Activated T-cell treated with anti-CD3 and anti-CD28 coated beads, Interleukin-2, amount 50 U/mL, for 1 hour (primary cell): ENCODE data around the gene DLG1.

Source experiments
- DNase-seq: peaks from one replicate; pipeline ENCODE4 v3.0.0-alpha.2; 2020

The DLG1 gene

DNA sequence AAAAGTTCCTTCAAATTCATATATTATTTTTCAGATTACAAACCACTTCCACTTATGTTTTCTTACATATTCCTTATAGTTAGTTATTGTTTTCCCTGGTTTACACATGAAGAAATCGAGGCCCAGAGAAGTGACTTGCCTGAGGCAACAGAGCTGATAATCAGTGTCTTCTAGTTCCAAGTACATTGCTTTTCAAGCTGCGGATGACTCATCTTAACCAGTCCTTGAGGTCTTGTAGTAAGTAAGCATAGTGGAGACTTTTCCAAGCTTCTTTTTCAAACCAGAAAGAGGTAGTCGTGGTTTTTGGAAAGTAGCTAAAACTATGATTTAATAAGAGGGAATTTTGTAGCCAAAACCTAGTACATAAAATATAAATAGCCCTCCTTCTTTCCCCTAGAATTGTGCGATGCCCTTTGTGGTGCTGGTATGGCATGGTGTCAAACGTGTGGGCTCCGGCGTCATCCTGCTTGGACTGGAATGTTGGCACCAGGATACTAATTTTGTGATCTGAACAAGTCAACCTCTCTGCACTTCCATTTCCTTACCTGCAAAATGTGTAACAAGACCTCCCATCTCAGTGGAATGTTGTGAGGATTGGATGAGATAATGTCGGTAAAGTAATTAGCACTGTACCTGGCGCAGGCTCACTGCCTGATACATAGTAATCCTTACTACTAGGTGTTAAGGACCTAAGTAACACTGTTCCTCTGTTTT is 19.0 kb upstream of the DLG1 start:
- no peak for DNase-seq

DNA sequence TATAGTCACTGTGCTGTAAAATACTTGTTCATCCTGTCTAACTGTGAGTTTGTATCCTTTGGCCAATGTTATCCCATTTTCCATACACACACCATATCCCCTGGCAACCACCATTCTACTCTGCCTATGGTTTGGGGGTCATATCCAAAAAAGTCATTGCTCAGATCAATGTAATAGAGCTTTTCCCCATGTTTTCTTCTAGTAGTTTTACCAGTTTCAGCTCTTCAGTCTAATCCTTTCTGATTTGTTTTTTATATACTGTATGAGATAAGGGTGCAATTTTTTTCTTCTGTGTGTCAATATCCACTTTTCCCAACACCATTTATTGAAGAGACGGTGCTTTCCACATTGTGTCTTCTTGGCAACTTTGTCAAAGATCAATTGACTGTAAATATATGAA is 14.0 kb upstream of the DLG1 start:
- no peak for DNase-seq

DNA sequence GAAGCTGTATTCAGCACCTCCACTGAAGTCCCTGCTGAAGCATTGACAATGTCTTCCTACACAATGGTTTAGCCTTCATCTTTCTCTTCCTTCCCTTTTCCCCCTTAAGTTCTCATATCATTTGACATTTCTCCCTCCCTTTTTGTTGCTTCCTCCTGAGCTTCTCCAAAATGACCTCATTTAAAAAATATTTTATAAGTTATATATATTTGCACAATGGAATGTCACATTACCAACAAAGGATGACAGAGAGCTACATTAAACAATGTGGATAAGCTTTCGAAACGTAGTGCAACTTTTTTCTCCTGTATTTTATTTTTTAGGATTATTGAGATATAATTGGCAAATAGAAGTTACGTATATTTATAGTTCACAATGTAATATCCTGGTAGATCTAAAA is 13.2 kb upstream of the DLG1 start:
- DNase-seq: no peak

DNA sequence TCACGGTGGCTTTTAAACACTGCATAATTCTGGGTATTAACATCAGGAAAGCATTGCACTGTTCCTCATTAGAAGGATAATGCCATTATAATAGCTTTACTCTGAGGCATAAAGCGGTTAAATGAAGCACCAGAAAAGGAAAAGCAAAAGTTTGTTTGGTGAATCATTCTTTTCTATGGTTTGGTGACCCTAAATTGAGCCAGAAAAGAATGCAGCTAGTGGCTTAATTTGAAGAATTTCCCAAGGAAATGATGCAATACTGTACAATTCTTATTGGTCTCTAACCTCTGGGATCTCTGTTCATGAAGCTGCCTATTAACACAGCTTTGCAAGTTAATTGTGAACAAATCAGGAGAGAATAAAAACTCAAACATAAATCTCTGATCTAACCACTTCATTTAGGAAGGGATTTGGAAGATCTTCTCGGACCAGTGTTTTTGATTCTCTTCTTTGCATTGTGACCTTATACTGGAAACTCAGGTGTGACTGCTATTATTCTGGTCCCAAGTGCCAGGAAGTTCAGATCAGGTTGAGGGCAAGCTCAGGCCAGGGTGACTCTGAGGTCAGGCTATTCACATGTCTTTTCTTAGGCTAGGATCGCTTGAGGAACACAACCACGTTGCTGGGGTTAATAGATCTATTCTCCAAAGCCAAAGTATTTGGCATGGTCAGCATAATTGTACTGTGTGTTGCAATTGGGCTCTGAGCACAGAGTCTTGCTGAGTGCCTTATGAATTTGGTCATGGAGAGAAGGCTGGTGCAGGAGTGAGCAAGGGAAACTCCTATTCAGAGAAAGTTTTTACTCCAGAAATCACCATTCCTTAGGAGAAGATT is 11.3 kb upstream of the DLG1 start:
- no peak for DNase-seq

DNA sequence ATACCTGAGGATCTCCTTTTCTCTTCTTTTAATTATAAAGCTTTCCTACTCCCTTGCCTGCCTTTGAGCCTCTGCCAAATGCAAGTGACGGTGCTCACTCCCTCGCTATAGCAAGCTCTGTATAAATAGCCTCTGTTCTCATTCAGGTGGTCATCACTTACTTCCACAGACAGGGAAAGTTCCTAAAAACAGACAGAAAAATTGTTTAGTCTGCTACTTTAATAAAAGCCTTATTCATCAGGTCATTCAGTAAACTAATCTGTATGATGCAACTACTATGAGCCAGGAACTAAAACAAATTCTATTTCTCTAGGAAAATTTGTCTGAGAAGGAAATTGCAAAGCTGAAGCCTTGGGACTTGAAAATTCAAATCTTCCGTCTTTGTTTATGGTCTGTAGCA is 10.2 kb upstream of the DLG1 start:
- DNase-seq: no peak

DNA sequence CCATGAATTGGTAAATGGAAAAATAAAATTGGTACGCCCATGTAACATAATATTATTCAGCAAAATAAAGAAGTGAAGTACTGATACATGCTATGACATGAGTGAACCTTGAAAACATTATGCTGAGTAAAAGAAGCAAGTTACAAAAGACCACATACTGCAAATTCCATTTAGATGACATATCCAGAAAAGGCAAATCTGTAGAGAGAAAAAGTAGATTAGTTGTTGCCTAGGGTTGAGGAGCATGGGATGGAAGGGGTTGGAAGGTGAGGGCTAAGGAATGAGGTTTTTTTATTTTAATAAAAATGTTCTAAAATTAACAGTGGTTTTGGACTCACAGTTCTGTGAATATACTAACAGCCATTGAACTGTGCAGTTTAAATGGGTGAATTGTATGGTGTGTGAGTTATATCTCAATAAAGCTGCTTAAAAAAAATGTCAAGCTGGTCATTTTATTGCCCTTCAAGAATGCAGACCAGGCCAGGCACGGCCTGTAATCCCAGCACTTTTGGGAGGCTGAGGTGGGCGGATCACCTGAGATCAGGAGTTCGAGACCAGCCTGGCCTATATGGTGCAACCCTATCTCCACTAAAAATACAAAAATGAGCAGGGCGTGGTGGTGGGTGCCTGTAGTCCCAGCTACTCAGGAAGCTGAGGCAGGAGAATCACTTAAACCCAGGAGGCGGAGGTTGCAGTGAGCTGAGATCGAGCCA is 8.1 kb upstream of the DLG1 start:
- DNase-seq: no peak

DNA sequence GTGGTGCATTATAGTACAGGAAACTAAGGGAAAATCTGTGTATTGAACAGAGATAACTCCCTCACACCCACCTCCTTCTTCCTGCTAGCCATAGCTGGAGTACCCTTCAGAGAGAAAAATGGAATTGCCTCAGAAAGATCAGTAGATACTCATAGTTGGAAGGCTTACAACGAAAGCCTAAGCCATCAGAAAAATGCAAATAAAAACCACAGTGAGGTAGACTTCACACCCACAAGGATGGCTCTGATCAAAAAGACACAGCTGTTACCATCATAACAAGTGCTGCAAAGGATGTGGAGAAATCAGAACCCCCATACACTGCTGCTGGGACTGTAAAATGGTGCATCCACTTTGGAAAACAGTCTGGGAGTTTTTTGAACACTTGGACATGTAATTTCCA is 7.4 kb upstream of the DLG1 start:
- DNase-seq: no peak

DNA sequence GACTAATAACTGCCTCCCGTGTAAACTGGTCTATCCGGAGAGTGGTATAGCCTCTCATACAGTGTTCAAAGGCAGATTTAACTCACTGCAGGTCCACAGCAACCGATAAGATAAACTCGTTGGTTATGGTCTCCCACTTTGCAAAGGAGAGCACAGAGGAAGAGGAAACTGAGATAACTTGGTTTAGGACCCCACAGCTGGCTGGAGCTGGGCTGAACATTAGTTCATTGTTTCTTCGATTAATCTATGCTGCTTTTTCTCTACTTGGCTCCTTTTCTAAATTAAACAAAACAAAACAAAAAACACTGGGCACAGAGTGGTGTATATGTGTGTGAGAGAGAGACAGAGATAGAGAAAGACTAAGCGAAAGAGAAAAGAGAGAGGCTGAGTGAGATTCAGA is 5.0 kb upstream of the DLG1 start:
- DNase-seq: no peak

DNA sequence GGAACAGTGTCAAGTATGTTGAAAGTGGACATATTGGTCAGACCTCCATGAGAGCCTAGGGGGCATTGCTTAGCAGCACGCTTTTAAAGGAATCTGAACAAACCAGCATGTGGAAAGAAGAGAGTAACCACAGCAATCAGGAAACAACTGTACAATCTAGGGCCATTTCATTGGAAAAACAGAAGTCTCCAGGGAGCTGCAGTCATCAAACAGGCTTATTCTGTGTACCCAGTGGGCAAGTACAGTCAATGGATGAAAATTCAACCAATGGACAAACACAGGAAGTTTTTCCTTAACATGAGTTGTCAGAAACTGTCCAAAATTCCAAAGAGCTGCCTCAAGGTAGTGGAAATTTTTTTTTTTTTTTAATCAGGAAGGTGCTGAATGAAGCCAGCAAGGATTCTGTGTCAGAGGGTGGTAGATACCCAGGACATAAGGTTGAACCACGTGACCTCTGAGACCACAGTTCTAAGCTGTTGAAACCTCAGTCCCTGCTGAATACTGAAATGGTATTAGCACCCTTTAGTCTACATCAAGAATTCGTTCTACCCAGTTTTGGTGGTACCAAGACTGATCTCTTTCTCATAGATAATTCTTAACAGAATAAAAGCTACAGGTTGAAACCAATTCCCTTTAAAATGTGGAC is 4.4 kb upstream of the DLG1 start:
- DNase-seq: no peak

DNA sequence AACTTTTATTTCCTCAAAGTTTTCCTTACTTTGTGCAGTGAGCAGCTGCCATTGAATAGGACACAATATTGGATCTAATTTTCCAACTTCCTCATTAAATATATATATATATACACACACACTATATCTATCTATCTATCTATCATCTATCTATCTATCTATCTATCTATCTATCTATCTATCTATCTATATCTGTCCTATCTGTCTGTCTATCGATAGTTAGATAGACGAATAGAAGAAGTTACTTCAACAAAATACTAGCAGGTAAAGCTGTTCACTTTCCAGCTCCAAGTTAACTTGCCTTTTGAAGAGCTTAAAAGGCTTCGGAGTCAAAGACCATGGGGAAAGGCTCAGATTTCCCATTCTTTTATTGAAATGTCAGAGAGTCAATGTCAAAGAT is 3.6 kb upstream of the DLG1 start:
- DNase-seq: no peak

DNA sequence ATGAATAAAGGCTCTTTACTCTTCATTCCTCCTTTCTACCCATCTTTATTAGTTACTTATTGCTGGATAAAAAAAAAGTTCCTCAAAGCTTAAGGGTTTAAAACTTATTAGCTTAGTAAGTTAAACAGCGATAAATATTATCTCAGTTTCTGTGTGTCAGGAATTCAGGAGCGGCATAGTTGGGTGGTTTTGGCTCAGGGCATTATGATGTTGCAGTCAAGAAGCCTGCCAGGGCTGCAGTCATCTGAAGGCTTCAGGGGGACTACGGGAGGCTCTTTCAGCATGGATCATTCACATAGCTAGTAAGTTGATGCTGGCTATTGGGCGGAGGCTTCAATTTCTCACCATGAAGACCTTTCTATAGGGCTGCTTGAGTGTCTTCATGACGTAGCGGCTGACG is 1.9 kb upstream of the DLG1 start:
- DNase-seq: no peak

DNA sequence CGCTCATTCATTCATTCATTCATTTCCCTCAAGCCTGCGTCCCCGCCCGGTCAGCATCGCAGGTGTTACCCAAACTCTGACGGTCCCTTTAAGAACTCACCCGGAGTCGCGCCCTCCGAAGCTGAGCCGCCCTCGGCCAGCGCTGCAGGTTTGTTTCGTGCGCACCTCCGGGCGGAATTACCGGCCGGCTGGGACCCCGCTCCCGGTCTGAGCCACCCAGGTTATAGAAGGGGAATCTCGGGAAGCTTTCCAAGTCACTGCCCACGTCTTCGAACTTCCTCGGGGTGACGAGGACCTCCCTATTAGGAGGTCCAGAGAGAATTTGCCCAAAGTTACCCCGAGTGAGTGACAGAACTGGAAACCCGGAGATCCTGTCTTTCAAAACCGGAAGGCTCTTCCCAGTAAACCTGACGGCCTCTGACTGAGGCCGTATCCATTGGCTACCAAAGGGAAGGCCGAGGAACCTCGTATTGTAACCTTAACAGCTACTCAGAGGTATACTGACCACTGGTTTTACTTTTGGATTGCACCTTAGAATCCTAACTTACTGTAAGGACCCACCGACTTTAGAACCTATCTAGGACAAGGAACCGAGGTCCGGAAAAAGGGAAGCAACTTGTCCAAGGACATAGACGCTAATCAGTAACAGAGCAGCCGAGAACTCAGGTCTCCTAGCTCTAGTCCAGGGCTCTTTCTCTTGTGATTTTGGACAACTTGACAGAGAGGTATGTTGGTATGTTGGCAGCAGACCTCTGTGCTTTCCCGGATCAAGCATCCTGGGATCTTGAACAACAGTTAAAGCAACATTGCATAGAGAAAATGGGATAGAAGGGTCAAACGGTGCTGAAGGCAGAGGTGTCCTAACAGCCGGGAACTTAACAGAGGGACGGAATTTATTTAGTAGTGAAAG is 788 bp upstream of the DLG1 start:
- DNase-seq: peak; percentile 38

DNA sequence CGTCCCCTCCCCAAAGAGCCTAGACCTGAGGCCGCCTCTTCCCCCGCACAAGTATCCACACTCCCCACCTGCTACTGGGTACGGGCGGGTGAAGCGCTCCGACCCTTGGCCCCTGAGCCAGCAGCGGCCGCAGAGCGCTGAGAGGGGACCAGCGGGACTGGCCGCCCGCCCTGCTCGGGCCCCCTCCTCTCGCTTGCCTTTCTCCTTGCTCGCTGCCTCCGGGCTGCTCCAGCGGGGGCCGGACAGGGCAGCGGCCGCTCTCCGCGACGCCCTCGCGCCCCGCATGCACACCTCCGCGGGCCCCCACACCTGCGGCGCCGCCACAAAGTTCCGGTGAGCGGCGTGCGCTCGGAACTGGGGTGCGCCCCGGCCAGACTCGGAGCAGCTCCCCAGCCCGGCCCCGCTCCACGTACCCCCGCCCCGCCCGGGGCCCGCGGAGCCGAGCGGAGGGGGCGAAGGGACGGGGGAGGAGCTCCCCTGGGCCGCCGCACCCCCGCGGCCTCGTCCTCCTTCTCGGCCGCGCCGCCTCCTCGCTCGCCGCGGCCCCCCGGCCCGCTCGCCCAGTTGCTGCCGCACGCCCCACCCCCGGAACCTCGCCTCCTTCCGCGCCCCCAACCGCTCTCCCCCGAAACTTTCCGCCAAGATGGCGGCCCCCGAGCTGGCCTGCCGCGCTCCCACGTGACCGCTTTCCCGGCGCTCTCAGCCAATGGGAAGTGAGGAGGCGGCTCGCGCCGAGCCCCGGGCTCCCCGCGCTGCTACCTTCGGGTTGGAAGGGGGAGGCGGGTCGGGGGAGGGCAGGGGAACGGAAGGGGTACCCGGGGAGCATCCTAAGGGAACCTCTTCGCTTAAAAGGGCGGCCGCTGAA is 704 bp downstream of the DLG1 start:
- DNase-seq: peak; percentile 89

DNA sequence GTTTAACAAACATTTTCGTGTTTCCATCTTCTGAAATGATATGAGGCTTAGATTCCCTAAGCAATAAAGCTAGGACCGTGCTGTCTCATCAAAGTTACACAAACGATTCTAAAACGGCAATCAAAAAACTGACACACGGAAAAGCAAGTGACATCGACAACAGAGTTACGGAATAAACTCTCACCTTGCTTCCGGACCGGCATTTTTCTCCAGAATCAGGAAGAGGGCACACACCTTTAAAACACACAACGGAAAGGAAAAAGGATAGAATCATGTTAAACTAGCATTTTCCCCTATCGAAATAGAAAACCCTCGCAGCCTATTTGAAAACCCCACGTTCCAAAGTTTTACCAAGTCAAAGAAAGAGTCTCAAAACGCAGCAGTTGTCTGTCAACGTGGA is 1.4 kb downstream of the DLG1 start:
- DNase-seq: no peak

DNA sequence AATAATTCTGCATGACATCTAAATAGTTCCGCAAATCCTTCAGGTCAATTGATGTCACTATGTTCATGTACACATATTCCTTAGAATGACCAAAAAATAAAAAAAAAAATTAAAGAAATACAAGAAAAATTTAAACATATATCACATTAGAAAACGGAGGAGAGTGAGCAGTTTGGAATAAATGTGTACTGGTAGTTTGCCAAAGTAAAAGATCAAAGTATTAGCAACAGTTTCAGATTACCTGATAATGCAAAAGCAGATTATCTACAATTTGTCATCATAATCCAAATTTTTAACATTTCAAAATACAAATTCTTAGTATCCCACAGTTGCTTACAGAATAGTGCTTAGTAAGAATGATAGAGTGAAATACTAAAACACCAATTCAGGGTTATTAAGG is 1.9 kb downstream of the DLG1 start:
- DNase-seq: no peak

DNA sequence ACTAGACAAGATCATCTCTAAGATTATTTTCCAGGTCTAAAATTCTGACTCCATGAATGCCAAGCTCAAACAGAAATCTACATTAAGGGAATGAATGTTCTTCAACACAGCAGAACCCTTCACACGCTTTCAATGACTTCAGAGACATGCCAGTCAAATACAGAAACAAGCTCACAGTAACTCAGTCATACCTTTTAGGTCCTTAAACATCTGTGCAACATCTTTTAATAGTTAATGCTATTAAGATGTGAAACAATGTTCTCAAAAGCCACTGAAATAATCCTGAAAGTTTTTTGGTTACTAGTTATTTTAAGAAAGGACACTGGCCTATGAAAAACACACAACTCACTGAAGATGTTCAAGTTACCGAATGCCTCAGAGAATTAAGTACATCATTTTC is 2.5 kb downstream of the DLG1 start:
- no peak for DNase-seq

DNA sequence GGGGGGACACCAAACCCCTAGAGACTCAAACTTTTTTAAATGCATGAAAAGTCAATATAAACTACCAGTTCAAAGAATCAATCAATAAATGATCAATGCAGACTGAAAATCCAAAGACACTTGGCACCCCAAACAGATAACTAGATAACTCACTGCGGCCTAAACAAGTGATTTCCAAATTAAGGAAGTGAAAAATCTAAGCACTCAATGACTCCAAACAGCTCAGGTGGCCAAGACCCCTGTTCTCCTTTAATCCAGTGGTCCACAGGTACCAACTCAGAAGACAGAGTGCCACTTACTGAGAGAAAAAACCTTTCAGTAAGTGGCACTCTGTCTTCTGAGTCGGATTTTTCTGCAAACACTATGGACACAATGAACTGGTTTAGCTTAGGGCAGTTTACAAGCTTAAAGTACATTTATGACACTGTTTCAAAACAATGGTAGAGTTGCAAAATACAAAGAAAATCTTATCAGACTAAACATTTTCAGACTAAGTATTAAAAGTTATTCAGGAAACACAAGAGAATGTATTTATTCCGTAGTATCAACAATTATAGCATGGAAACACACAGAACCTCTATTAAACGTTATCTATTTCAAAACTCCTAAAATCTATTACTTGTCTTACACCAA is 4.7 kb downstream of the DLG1 start:
- no peak for DNase-seq

DNA sequence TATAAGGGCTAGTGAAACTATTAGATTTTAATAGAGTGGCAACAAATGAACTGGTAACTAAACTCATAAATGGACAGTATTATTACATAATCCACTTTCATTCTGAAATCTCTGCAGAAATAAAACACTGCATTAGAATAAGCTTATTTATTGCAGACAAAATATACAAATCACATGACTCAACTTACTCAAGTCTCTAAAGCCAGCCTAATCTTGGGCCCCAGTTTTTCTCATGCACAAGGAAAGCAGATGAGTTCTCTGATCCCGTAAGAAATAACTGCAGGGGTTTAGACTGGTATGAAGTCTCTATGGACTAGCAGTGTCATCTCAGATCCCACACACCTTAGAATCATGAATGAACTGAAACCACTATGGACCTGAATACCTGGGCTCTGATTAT is 5.8 kb downstream of the DLG1 start:
- DNase-seq: no peak

DNA sequence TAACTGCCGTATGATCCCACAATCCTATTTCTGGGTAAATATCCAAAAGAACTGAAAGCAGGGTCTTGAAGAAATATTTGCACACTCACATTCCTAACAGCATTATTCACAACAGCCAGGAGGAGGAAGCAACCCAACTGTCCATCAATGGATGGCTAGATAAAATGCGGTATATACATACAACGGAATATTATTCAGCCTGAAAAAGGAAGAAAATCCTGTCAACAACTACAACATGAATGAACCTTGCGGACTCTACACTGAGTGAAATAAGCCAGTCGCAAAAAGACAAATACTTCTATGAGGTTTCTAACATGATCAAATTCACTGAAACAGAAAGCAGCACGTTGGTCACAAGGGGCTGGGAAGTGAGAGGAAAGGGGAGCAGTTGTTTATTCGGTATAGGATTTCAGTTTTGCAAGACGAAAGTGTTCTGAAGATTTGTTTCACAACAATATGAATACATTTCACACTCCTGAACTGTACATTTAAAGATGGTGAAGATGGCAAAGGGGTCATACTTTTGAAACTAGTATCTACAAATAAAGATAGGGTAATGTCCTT is 6.2 kb downstream of the DLG1 start:
- no peak for DNase-seq

DNA sequence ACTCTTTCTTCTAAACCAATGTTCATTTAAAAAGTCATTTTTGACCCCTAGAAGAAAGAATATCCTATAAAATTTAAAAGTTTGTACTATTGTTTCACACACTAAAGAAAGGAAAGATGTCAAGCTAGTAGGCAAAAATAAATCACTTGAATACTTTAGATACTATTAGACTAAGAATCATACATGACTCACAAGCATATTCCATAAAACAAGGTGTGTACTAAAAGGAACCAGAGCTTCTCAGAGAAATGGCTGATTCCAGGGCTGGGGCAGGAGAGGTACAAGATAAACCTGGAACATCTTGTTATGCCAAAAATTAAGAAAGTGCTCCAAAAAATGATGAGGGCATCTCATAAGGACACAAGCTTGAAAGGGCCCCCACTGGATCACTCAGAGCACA is 8.7 kb downstream of the DLG1 start:
- DNase-seq: no peak

DNA sequence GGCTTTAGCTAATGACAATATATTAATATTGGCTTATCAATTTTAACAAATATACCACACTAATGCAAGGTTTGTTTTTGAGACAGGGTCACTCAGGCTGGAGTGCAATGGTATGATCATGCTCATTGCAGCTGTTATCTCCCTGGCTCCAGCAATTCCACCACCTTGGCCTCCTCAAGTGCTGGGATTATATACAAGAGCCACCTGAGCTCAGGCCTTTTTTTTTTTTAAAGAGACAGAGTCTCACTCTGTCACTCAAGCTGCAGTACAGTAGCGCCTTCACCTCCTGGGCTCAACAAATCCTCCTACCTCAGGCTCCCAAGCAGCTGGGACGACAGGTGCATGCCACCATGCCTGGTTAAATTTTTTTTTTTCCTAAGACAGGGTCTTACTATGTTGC is 11.7 kb downstream of the DLG1 start:
- DNase-seq: no peak
